GM12878 (cell line): ENCODE data around the gene PCDHA12. TPM values are rescaled to one million over a fixed set of nuclear protein-coding genes. Genes with fewer than 3 reads are reported as not detected.
"Not testable (repeated sequence)": the region's sequence is repeated elsewhere in the genome, so short reads cannot be mapped to it uniquely, and the experiment has no call there.

Source experiments
- ATAC-seq: fragments of 200-7000 bp; cut with Tn5 transposase; 3 replicates; pipeline ENCODE4 v1.9.1; 2020; ENCODE audit warnings: mild to moderate bottlenecking, moderate library complexity
- BruUV-seq: library from RNA; stranded (reverse); fragments of 400-500 nt; replicated peaks from 2 replicates; lab custom pipeline; 2021; lab: Mats Ljungman, UMichigan
- CTCF ChIA-PET: fragments of 300-600 bp; sonication (Branson Sonifier 250); formaldehyde crosslinking; extraction: SDS; loops from one replicate; lab custom pipeline; 2021; ENCODE audit warnings: inconsistent platforms; lab: Yijun Ruan, JAX
- POLR2A ChIA-PET: fragments of 350-600 bp; formaldehyde crosslinking; extraction: SDS; loops from one replicate; lab custom pipeline; 2021; ENCODE audit warnings: inconsistent platforms; lab: Charles Lee
- RAD21 ChIA-PET: fragments of 300-600 bp; sonication (Branson Sonifier 250); formaldehyde crosslinking; loops from one replicate; lab custom pipeline; 2023; ENCODE audit warnings: antibody characterized with exemption; ENCODE audit not compliant: unreplicated experiment; lab: Charles Lee
- SMC1A ChIA-PET: fragments of 300-600 bp; sonication (Branson Sonifier 250); formaldehyde crosslinking; loops from one replicate; lab custom pipeline; 2023; ENCODE audit not compliant: unreplicated experiment, uncharacterized antibody; lab: Charles Lee
- DNase-seq: peaks from one replicate; pipeline ENCODE4 v3.0.0-alpha.2; 2011; ENCODE audit warnings: low read depth, low spot score
- FAIRE-seq: peaks from 3 replicates; lab custom pipeline; 2011; peaks lifted over from hg19 to GRCh38; lab: Jason Lieb, UNC
- H2AFZ ChIP-seq: 2 replicates; pipeline ENCODE4 v1.6.0; 2011; ENCODE audit warnings: low read depth, low read length, control low read depth; ENCODE audit not compliant: control insufficient read depth
- H3K27ac ChIP-seq: 2 replicates; pipeline ENCODE4 v1.5.1; 2011; ENCODE audit warnings: control low read depth; ENCODE audit not compliant: control insufficient read depth, insufficient read depth
- H3K27me3 ChIP-seq, 2 experiments: replicated peaks in 1 of 2; 2 replicates each; pipeline versions ENCODE4 v1.6.0 to v1.6.1; 2011; ENCODE audit warnings: low read length in 1 of 2; ENCODE audit not compliant: control insufficient read depth in 2 of 2, insufficient read depth in 2 of 2
- H3K36me3 ChIP-seq, 2 experiments: 2 replicates each; pipeline ENCODE4 v1.5.1; 2011; ENCODE audit warnings: low read length in 1 of 2; ENCODE audit not compliant: control insufficient read depth in 2 of 2, insufficient read depth in 2 of 2
- H3K4me1 ChIP-seq: 2 replicates; pipeline ENCODE4 v1.6.1; 2011; ENCODE audit warnings: mild to moderate bottlenecking, low read length, moderate library complexity, mixed read lengths; ENCODE audit not compliant: control insufficient read depth, insufficient read depth
- H3K4me2 ChIP-seq: 2 replicates; pipeline ENCODE4 v1.6.0; 2011; ENCODE audit warnings: control low read depth; ENCODE audit not compliant: control insufficient read depth, insufficient read depth
- H3K4me3 ChIP-seq: fragments of 200-600 bp; sonication (generic); 2 replicates; pipeline ENCODE4 v1.5.1; 2016
- H3K79me2 ChIP-seq: 2 replicates; pipeline ENCODE4 v1.6.0; 2011; ENCODE audit warnings: low read length; ENCODE audit not compliant: control insufficient read depth, insufficient read depth
- H3K9ac ChIP-seq: 2 replicates; pipeline ENCODE4 v1.8.0; 2011; ENCODE audit warnings: low read length, control low read depth, mixed read lengths; ENCODE audit not compliant: control insufficient read depth, insufficient read depth
- H3K9me3 ChIP-seq: replicated peaks from 3 replicates; pipeline ENCODE4 v1.5.1; 2011; ENCODE audit warnings: mild to moderate bottlenecking, low read length; ENCODE audit not compliant: control insufficient read depth, insufficient read depth
- H4K20me1 ChIP-seq: 2 replicates; pipeline ENCODE4 v1.6.0; 2011; ENCODE audit not compliant: control insufficient read depth, insufficient read depth
- E4F1 ChIP-seq: fragments of 450-650 bp; IDR thresholded peaks from 2 replicates; pipeline ENCODE4 v1.6.1; 2018; ENCODE audit warnings: borderline replicate concordance, mild to moderate bottlenecking; ENCODE audit not compliant: partially characterized antibody
- ETV6 ChIP-seq, 2 experiments: fragments of 450-650 bp in 1 of 2; IDR thresholded peaks in 1 of 2; conservative IDR thresholded peaks in 1 of 2; 2 replicates each; pipeline ENCODE4 v1.6.1; 2014; ENCODE audit warnings: antibody characterized with exemption in 1 of 2, borderline replicate concordance in 1 of 2, low read depth in 1 of 2, mild to moderate bottlenecking in 1 of 2, moderate library complexity in 1 of 2
- NFYA ChIP-seq: IDR thresholded peaks from 2 replicates; pipeline ENCODE4 v1.6.1; 2011; ENCODE audit warnings: low read depth, mild to moderate bottlenecking, low read length, improper control_type of control experiment, borderline replicate concordance
- NR2C2 ChIP-seq: IDR thresholded peaks from 2 replicates; pipeline ENCODE4 v1.6.1; 2011; ENCODE audit warnings: borderline replicate concordance, low read depth; ENCODE audit not compliant: control insufficient read depth, insufficient read length
- POU2F2 ChIP-seq: IDR thresholded peaks from 3 replicates; pipeline ENCODE4 v1.6.1; 2011; ENCODE audit warnings: low read depth, mild to moderate bottlenecking, low read length, borderline replicate concordance
- SMARCA5 ChIP-seq: fragments of 450-650 bp; IDR thresholded peaks from 2 replicates; pipeline ENCODE4 v1.6.1; 2017; ENCODE audit warnings: mild to moderate bottlenecking
- SUPT20H ChIP-seq: IDR thresholded peaks from 2 replicates; pipeline ENCODE4 v1.6.1; 2011; ENCODE audit warnings: low read depth, mild to moderate bottlenecking, low read length, moderate library complexity, borderline replicate concordance; ENCODE audit not compliant: control insufficient read depth
- USF1 ChIP-seq: IDR thresholded peaks from 2 replicates; pipeline ENCODE4 v1.6.1; 2011; ENCODE audit warnings: borderline replicate concordance, low read depth, mild to moderate bottlenecking, moderate library complexity, mixed read lengths, low read length; ENCODE audit not compliant: insufficient read depth; ENCODE audit errors: extremely low read length
- WGBS: methylation state at CpG from one replicate; pipeline ENCODE4 v1.1.6; 2016; ENCODE audit warnings: low lambda C conversion rate; ENCODE audit not compliant: insufficient replicate concordance, insufficient coverage; ENCODE audit errors: missing lambda C conversion rate; 5-methylcytosine and 5-hydroxymethylcytosine counted together
- in situ Hi-C: fragments of 300-500 bp; cut with MboI; formaldehyde crosslinking; loops from 9 replicates; pipeline ENCODE4 v1.14.3; 2018; ENCODE audit warnings: mixed read lengths
- intact Hi-C: fragments of 100-400 bp; cut with micrococcal nuclease; formaldehyde crosslinking; loops from one replicate; pipeline ENCODE4 v1.14.2; 2022; ENCODE audit not compliant: unreplicated experiment
- polyA plus RNA-seq, 11 experiments: library from polyadenylated mRNA; depleted of rRNA in 4 of 11; unstranded in 6 of 11; stranded (reverse) in 5 of 11; fragments of >200 nt; fragmentation: Nextera tagmentation in 4 of 11; fragmentation: Illumina TruSeq in 1 of 11; extraction: Ambion mirVana in 4 of 11; extraction: Trizol in 1 of 11; gene quantifications; 1 replicate in 1 of 11; 2 replicates in 10 of 11; pipeline versions ENCODE4 v1.2.1 to v1.2.3, GENCODE V29; 2011 to 2016; ENCODE audit warnings: inconsistent platforms in 2 of 11, missing spikeins in 2 of 11, low read depth in 1 of 11
- total RNA-seq, 4 experiments: library from RNA; depleted of rRNA in 3 of 4; stranded (reverse); fragments of >200 nt in 3 of 4; fragmentation: Illumina TruSeq in 1 of 4; extraction: Trizol in 1 of 4; gene quantifications; 2 replicates each; pipeline versions ENCODE4 v1.2.1 to v1.2.3, GENCODE V29; 2013 to 2021

The PCDHA12 gene
- total and polyA plus RNA-seq, 10 of the 15 experiments (the other 5 are each of a cell fraction or from before 2014, with no cell fraction given): not detected

- 87% methylated on average over 81 of the region's 101 CpGs for WGBS
- BruUV-seq, H2AFZ ChIP-seq, FAIRE-seq, CTCF ChIA-PET, H3K4me3 ChIP-seq, H3K4me2 ChIP-seq, H3K27ac ChIP-seq, DNase-seq, POLR2A ChIA-PET, H3K9ac ChIP-seq, H3K36me3 ChIP-seq, ATAC-seq, H3K9me3 ChIP-seq, H3K27me3 ChIP-seq, intact Hi-C loops, H4K20me1 ChIP-seq, RAD21 ChIA-PET, H3K79me2 ChIP-seq, in situ Hi-C loops, SMC1A ChIA-PET, H3K4me1 ChIP-seq: not testable (repeated sequence)
These were observed 25.1 kb upstream of the PCDHA12 start for GRCh38 chr5:140849831-140850634.

- in situ Hi-C loops: no loop called here
- Histone ChIP-seq H3K27ac (no peak within 1 kb of the TSS), H3K79me2 (no peaks in the 10 kb centered on the region), H3K9me3 (no peaks in the 10 kb centered on the region; the same call in 2 of the 3 replicates), H3K4me2 (no peak within 1 kb of the TSS), H4K20me1 (no peaks in the 10 kb centered on the region), H3K4me3 (no peak within 1 kb of the TSS), H3K9ac (no peak within 1 kb of the TSS), H3K4me1 (no peaks in the 10 kb centered on the region), H2AFZ (no peak within 1 kb of the TSS), H3K36me3 (no peaks in the 10 kb centered on the region), H3K27me3 (no peaks in the 10 kb centered on the region)
- ChIA-PET SMC1A (no interaction called here), RAD21 (no interaction called here), CTCF (no interaction called here), POLR2A (no interaction called here)
- FAIRE-seq: no peak
- TF ChIP-seq POU2F2 (no peak), SUPT20H (no peak), USF1 (no peak), NR2C2 (no peak), SMARCA5 (no peak), NFYA (no peak), E4F1 (no peak), ETV6 (conservative IDR thresholded peaks at IDR 0.05 in 1 of 2, IDR thresholded peaks at IDR 0.05 in 1 of 2; ENCODE audit: borderline replicate concordance in 1 of 2, low read depth in 1 of 2) (no peak)
- ATAC-seq: no peak
- DNase-seq: no peak
- no TSS peak for BruUV-seq
- WGBS: 64% methylated on average over 43 of the region's 44 CpGs
- intact Hi-C loops: no loop called here
These were observed 19.1 kb upstream of the PCDHA12 start, which contains the start of gene PCDHA10 for GRCh38 chr5:140855772-140856674. Gene PCDHA10 (plus strand): TSS chr5:140855897. CDS start chr5:140856049, 152 bp downstream.
